Neural progenitor cell (in vitro differentiated cells): Measurements from ENCODE around the gene DOK4.

Source experiments
- CTCF ChIP-seq: fragments of 200-600 bp; sonication (generic); IDR thresholded peaks from 2 replicates; pipeline ENCODE4 v1.5.1; 2017; ENCODE audit warnings: antibody characterized with exemption, mild to moderate bottlenecking
- EZH2 ChIP-seq: fragments of 200-600 bp; sonication (generic); IDR thresholded peaks from 2 replicates; pipeline ENCODE4 v1.6.1; 2017; ENCODE audit warnings: antibody characterized with exemption, mild to moderate bottlenecking, moderate library complexity
- EZH2phosphoT487 ChIP-seq: fragments of 200-600 bp; sonication (generic); IDR thresholded peaks from 2 replicates; pipeline ENCODE4 v1.6.1; 2017; ENCODE audit warnings: antibody characterized with exemption

DNA sequence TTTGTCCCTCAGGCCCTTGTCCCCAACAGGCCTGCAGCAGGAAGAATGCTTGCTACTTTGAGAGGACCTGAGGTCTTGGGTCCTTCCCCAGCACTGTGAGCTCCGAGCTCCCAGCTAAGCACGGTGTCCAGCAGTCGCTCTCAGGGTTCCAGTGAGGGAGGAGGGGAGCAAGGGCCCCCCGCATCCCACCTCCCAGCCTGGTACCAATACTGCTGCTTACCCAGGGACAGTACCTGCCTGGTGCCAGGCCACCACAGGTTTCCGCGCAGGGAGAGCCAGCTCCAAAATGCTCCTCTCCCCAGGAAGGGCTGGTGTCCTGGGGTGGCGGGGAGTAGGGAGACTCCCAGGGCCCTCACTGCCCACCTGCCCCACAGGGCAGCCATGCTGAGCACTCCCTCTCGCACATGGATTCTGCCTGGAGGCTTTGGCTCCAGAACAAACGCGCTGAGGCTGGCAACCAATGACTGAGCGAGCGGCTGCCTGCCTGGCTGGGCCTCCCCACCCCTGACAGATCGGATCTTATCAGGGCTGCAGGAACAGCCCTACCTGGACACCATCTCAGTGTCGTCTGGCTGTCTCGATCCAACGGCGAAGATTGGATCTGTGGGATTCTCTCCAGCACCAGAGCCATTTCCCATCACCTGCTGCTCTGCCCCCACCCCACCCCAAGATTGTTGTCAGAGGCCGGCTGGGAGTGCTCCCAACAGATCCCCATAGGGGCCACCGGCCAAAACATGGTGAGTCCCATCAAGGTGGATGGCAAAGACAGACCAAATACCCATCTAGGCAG, 2.4 kb downstream of the DOK4 start:
- TF ChIP-seq CTCF (no peak), EZH2phosphoT487 (no peak), EZH2 (no peak)
